Peyer's patch (tissue), 4 donors: ENCODE data around the gene MBLAC1.

ENCODE experiments used
- CTCF ChIP-seq, 6 experiments: fragments of 450-650 bp in 4 of 6; fragments of 200-600 bp in 2 of 6; sonication (generic) in 1 of 6; IDR thresholded peaks; one replicate each; pipeline ENCODE4 v1.5.1; 2017 to 2019; ENCODE audit warnings: antibody characterized with exemption in 6 of 6, mild to moderate bottlenecking in 3 of 6, moderate library complexity in 1 of 6
- POLR2A ChIP-seq, 2 donors: fragments of 450-650 bp; IDR thresholded peaks; one replicate each; pipeline ENCODE4 v1.5.1; 2017; ENCODE audit warnings: antibody characterized with exemption in 2 of 2, mild to moderate bottlenecking in 2 of 2, moderate library complexity in 2 of 2

- TF ChIP-seq POLR2A (IDR thresholded peaks at IDR 0.05) (no peak), CTCF (IDR thresholded peaks at IDR 0.05) (no peak)
Observed at GRCh38 chr7:100120733-100121036, 6.1 kb upstream of the MBLAC1 start.
